A549 (cell line): Measurements from ENCODE around the gene SELENOO.

ENCODE experiments used
- BHLHE40 ChIP-seq: IDR thresholded peaks from 2 replicates; pipeline ENCODE4 v1.6.1; 2012; ENCODE audit warnings: low read depth, low read length, inconsistent platforms
- CBX8 ChIP-seq: fragments of 200-600 bp; sonication (generic); IDR thresholded peaks from 2 replicates; pipeline ENCODE4 v1.6.1; 2016
- CEBPB ChIP-seq, 2 experiments: fragments of >200 bp in 1 of 2; sonication (Bioruptor Twin) in 1 of 2; formaldehyde crosslinking in 1 of 2; IDR thresholded peaks; 2 replicates each; pipeline ENCODE4 v1.6.1; 2012 to 2016
- CHD2 ChIP-seq: fragments of 150-350 bp; IDR thresholded peaks from 2 replicates; pipeline ENCODE4 v1.6.1; 2014; ENCODE audit warnings: low read length; ENCODE audit not compliant: partially characterized antibody
- CTCF ChIP-seq: fragments of >200 bp; sonication (Bioruptor Twin); formaldehyde crosslinking; IDR thresholded peaks from 3 replicates; pipeline ENCODE4 v1.5.1; 2016
- MAFK ChIP-seq: fragments of 450-650 bp; IDR thresholded peaks from 2 replicates; pipeline ENCODE4 v1.6.1; 2014; ENCODE audit not compliant: partially characterized antibody
- MAX ChIP-seq: IDR thresholded peaks from 2 replicates; pipeline ENCODE4 v1.6.1; 2012
- MAZ ChIP-seq: fragments of 150-350 bp; IDR thresholded peaks from 2 replicates; pipeline ENCODE4 v1.6.1; 2014; ENCODE audit warnings: antibody characterized with exemption, low read depth, low read length, borderline replicate concordance
- NR3C1 ChIP-seq: fragments of >200 bp; sonication (Bioruptor Twin); formaldehyde crosslinking; IDR thresholded peaks from 3 replicates; pipeline ENCODE4 v1.6.1; 2017
- REST ChIP-seq: fragments of 200-600 bp; sonication (generic); IDR thresholded peaks from 2 replicates; pipeline ENCODE4 v1.6.1; 2016; ENCODE audit warnings: antibody characterized with exemption, mild to moderate bottlenecking, moderate library complexity
- RFX5 ChIP-seq: fragments of 450-650 bp; IDR thresholded peaks from 2 replicates; pipeline ENCODE4 v1.7.1; 2014; ENCODE audit warnings: antibody characterized with exemption, mild to moderate bottlenecking, moderate library complexity
- RNF2 ChIP-seq: fragments of 200-600 bp; sonication (generic); IDR thresholded peaks from 2 replicates; pipeline ENCODE4 v1.6.1; 2016; ENCODE audit warnings: low read depth, mild to moderate bottlenecking, antibody characterized with exemption, moderate library complexity, borderline replicate concordance
- USF2 ChIP-seq: fragments of 450-650 bp; IDR thresholded peaks from 2 replicates; pipeline ENCODE4 v1.6.1; 2014; ENCODE audit warnings: antibody characterized with exemption

GRCh38 chr22:50176850-50177536, 23.8 kb upstream of the SELENOO start:
- TF ChIP-seq RFX5 (no peak), CHD2 (no peak), CTCF (no peak), MAFK (no peak), BHLHE40 (no peak), MAX (no peak), RNF2 (no peak), REST (no peak), MAZ (no peak), CBX8 (no peak), CEBPB (IDR thresholded peaks at IDR 0.05) (no peak), NR3C1 (no peak), USF2 (no peak)
